Activated CD4-positive, alpha-beta memory T cell treated with anti-CD3 and anti-CD28 coated beads for 36 hours (primary cell): ENCODE measurements around the gene USP22. TPM values are rescaled to one million over a fixed set of nuclear protein-coding genes. Genes with fewer than 3 reads are reported as not detected.

Experiments
- total RNA-seq, 2 experiments: library from RNA; stranded (reverse); gene quantifications; one replicate each; pipeline ENCODE4 v1.2.3, GENCODE V29; 2021

USP22 gene
- total RNA-seq, 2 experiments from 2014 or later = 120 to 124 TPM

Other genes starting within 250 kb of the USP22 start
- gene DHRS7B, start 84.0 kb upstream of the USP22 start, total RNA-seq = 10 to 100 TPM; 13.5 to 15.9 TPM
- 10 to 100 TPM; 24.0 to 27.2 TPM for gene TMEM11, start 171.2 kb upstream of the USP22 start, total RNA-seq
- 1 to 10 TPM; 3.0 to 3.2 TPM for gene NATD1, start 210.4 kb upstream of the USP22 start, total RNA-seq
- gene MAP2K3, start 241.7 kb upstream of the USP22 start, total RNA-seq = 100 to 1,000 TPM; 132 to 134 TPM